Subcutaneous adipose tissue (tissue), 4 donors: ENCODE measurements around the gene RGS1. TPM values are rescaled to one million over a fixed set of nuclear protein-coding genes. Genes with fewer than 3 reads are reported as not detected.

Source experiments
- CTCF ChIP-seq: fragments of 450-650 bp; IDR thresholded peaks from one replicate; pipeline ENCODE4 v1.5.1; 2016; ENCODE audit warnings: low read depth, mild to moderate bottlenecking, control low read depth, antibody characterized with exemption, moderate library complexity
- total RNA-seq, 4 donors: library from RNA; depleted of rRNA; stranded (reverse); fragments of >200 nt; gene quantifications; one replicate each; pipeline ENCODE4 v1.1.0, GENCODE V29; 2016

Gene RGS1
- total RNA-seq, 4 donors from 2014 or later, result 2.6 to 693 (median 77.0) TPM

- no peak for TF ChIP-seq CTCF
These were observed 13.0 kb downstream of the RGS1 start for GRCh38 chr1:192588546-192588945.

DNA sequence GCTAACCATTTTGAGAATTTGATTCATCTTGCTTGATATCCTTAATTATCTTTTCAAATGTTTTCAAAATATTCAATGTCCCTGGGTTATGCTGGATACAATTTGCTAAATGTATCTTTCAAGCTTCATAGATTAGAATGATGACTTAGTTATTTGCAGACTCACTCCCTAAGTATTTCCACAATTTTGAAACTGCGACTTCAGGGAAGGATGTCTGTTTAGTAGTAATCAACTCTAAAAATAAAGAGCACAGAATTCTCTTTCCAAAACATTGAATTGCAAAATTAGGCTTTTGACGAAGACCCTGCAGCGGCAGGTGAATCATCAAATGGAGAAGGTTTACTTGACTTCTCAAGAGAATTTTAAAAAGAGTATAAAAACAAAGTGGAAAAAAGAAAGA lies 14.2 kb downstream of the RGS1 start:
- TF ChIP-seq CTCF, result no peak

DNA sequence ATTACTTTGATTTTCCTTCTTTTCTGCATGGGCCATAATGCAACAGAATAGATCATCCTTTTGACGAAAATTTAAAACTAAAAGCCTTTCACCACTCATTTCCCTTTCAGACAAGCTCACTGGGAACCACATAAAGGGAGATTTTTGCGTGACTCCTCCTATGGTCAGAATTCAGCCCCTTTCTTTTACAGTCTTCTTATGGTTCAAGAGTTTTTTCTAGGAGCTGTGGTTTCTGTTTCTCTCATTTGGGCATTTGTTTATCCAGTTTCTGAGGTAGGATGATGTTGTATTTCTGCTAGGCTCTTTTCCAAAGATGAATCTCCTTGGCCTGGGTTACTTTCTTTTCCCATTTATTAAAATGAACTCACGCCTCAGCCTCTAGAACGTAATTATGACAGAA lies 16.9 kb downstream of the RGS1 start:
- TF ChIP-seq CTCF, result no peak

DNA sequence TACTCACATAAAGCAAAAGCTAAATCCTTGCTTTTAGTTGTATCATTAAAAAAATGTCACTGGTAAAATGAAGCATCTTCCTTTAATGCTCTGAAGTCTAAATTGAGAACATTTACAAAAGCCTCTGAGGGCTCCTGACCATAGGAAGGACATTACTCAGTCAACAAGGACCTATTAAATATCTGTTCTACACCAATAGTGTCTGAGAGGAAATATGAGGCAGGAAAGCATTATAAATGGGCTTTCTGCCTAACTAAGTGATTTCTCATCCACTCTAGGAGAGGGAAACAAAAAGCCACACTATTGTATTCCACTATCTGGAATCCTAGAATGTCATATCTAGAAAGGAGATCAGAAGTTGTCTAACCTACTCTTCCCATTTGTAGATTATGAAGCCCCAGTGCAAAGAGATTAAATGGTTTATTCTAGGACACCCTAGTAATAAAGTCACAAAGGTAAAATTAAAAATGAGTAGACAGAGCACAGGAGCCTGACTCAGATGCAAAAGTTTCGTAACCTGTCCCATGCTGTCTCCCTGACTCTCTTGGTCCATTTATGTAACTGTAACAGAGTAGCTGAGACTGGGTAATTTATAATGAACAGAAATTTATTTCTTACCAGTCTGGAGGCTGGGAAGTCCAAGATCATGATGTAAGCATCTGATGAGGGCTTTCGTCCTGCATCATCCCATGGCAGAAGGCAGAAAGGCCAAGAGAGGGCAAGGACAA lies 17.6 kb downstream of the RGS1 start:
- TF ChIP-seq CTCF, result no peak

- no peak for TF ChIP-seq CTCF
These were observed 19.7 kb downstream of the RGS1 start for GRCh38 chr1:192595299-192595698.

GRCh38 chr1:192598589-192598988 lies 23.0 kb downstream of the RGS1 start:
- no peak for TF ChIP-seq CTCF

DNA sequence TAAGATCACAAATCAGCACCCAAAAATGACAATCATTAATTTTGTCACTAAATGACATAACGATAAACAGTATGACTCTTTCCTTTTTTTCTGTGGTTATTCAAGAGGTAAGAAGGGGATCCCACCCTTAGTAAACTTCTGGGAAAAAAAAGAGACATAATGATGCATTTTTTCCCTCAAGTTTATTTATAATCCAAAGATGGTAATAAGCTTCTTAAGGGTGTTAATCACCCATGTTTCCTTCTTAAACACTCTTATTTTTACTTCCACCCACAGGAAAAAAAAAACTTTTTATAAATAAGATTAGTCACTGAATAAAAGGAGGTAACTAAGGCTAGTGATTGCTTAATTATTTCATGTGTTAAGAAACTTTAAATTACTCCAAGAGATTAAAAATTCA lies 24.7 kb downstream of the RGS1 start:
- TF ChIP-seq CTCF, result no peak
